Measurements from ENCODE around the gene DPP9.

GRCh38 chr19:4748185-4748584, 24.5 kb upstream of the DPP9 start:
- no peak for TF ChIP-seq POLR2A (IDR thresholded peaks at IDR 0.05)
- TF ChIP-seq CTCF (IDR thresholded peaks at IDR 0.05), result no peak

Measured in thyroid gland (tissue), 4 donors.